Activated T-helper 2 cell treated with anti-CD3 and anti-CD28 coated beads, Interferon-gamma antibody, Interleukin-2, Interleukin-4, amounts not matched to agents 10 μg/mL and 5 μg/mL and 100 μg/mL, durations not matched to agents 14 hours and 24 hours and 36 hours (primary cell): Measurements from ENCODE around the gene TBC1D2B. TPM values are rescaled to one million over a fixed set of nuclear protein-coding genes. Genes with fewer than 3 reads are reported as not detected.
"Not testable (repeated sequence)": the region's sequence is repeated elsewhere in the genome, so short reads cannot be mapped to it uniquely, and the experiment has no call there.

Source experiments
- DNase-seq: peaks from one replicate; pipeline ENCODE4 v3.0.0; 2021; ENCODE audit warnings: low spot score
- H3K27ac Mint-ChIP-seq: one replicate; pipeline ENCODE4 v1.8.0; 2021; ENCODE audit warnings: mixed read lengths
- H3K27me3 Mint-ChIP-seq: one replicate; pipeline ENCODE4 v1.8.0; 2021; ENCODE audit warnings: low read depth, mixed read lengths
- H3K36me3 Mint-ChIP-seq: one replicate; pipeline ENCODE4 v1.8.0; 2021; ENCODE audit warnings: low read depth, mixed read lengths
- H3K4me1 Mint-ChIP-seq: one replicate; pipeline ENCODE4 v1.8.0; 2021; ENCODE audit warnings: low read depth, mixed read lengths
- H3K4me3 Mint-ChIP-seq: one replicate; pipeline ENCODE4 v1.8.0; 2021; ENCODE audit warnings: low read depth, mild to moderate bottlenecking, moderate library complexity, mixed read lengths
- H3K9me3 Mint-ChIP-seq: one replicate; pipeline ENCODE4 v1.8.0; 2021; ENCODE audit warnings: mixed read lengths
- intact Hi-C: fragments of 100-400 bp; cut with micrococcal nuclease; formaldehyde crosslinking; loops from one replicate; pipeline ENCODE4 v1.15.1; 2023
- total RNA-seq: library from RNA; stranded (reverse); gene quantifications from 2 replicates; pipeline ENCODE4 v1.2.3, GENCODE V29; 2022

TBC1D2B gene
- total RNA-seq, 1 donor from 2014 or later, result 55.0 TPM

DNA sequence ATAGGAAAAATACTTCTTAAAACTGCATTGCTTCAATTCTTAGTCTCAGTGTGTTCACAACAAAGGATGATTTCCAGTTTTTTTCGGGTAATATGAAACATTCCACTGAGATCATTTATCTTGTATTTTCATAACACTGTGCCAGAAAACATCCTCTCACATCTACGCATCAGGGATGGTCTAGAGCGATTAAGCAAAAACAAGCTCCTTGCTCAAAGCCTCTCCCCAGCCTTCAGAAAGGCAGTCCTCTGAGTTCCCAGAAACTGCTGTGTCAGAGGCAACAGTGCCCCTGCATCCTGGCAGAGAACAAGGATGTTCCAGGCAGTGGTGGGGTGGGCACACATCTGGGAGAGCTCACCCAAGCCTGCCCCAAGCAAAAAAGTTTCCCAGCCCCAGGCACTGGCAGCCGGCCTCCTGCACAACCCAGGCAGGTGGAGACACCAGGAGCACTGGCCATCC, 80.8 kb downstream of the TBC1D2B start:
- intact Hi-C loops, H3K27ac Mint-ChIP-seq, H3K4me1 Mint-ChIP-seq, DNase-seq, H3K27me3 Mint-ChIP-seq, H3K9me3 Mint-ChIP-seq, H3K4me3 Mint-ChIP-seq: not testable (repeated sequence)
- peaks cover 41% of the 10 kb centered on the region for H3K36me3 Mint-ChIP-seq

DNA sequence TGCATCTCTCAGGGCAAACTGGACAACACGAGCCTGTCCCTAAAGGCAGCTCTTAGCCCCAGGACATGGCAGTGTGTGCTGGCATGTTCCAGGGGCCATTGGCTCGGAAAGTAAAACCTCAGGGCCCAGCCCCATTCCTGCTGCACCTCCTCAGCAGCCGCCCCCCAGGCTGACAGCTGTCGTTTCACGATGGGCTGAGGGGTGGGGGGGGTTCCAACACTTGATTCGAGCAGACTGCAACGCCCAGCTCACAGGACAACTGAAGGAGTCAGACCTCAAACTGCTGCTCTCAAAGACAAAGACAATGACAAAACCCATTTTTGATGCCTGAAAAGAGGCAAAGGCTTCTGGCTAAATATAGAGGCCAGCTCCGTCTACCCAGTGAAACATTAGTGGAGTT, 81.3 kb downstream of the TBC1D2B start:
- DNase-seq, H3K9me3 Mint-ChIP-seq, H3K4me3 Mint-ChIP-seq, H3K27ac Mint-ChIP-seq, intact Hi-C loops, H3K27me3 Mint-ChIP-seq, H3K4me1 Mint-ChIP-seq: not testable (repeated sequence)
- peaks cover 36% of the 10 kb centered on the region for H3K36me3 Mint-ChIP-seq

DNA sequence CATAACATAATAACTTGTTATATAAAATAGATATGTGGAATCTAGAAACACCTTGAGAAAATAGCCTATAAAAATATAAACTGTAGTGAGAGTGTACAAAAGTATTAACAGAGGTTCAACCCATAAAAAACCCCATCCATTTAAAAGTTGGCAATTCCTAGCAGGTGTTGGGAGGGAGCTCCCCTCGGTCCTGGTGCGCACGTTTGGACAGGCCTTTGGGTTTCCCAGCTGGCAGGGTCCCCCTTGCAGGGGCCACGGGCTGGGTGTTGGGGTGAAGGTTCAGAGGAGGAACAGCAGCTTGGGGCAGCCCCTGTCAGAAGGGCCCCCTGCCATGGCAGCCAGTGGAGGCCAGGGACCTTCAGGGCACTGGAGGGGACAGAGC, 82.0 kb downstream of the TBC1D2B start:
- H3K27ac Mint-ChIP-seq, H3K4me1 Mint-ChIP-seq, H3K9me3 Mint-ChIP-seq, DNase-seq, intact Hi-C loops, H3K4me3 Mint-ChIP-seq, H3K27me3 Mint-ChIP-seq: not testable (repeated sequence)
- peaks cover 29% of the 10 kb centered on the region for H3K36me3 Mint-ChIP-seq

GRCh38 chr15:77994893-77995536, 82.5 kb downstream of the TBC1D2B start:
- DNase-seq, H3K9me3 Mint-ChIP-seq, H3K27ac Mint-ChIP-seq, H3K4me1 Mint-ChIP-seq, intact Hi-C loops, H3K27me3 Mint-ChIP-seq, H3K4me3 Mint-ChIP-seq: not testable (repeated sequence)
- peaks cover 24% of the 10 kb centered on the region for H3K36me3 Mint-ChIP-seq

DNA sequence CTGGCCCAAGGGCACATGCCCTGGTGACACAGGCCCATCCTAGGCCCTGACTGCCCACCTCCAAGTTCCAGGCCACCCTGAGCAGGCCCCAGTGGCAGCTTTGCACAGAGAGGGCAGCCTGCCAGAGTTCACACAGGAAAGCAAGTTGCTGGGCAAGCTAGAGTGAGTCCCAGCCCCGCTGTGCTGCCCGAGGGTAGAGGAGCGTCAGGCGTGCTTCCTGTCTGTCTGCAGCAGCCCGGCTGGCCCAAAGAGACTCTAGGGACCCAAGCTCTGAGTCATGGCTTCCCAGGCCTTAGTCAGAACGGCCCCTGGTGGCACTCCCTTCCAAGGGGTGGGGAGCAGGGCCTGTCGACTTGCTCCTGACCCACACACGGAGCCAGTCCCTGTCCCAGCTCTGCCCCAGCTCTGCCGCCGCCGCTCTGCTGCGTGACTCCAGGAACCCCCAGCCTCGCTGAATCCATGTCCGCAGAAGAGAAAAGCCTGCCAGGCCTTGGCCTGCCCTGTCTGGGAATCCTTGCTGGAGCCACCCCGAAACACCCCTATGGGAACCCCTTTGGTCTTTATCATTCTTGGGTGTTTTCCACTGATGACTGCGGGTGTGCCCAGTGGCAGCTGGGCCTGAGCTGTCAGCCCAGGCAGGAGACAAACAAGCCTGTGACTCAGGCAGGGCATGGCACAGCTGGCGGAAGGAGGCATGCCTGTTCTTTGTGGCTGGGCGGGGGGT, 83.4 kb downstream of the TBC1D2B start:
- H3K4me3 Mint-ChIP-seq, H3K9me3 Mint-ChIP-seq, DNase-seq, H3K27ac Mint-ChIP-seq, intact Hi-C loops, H3K4me1 Mint-ChIP-seq, H3K27me3 Mint-ChIP-seq: not testable (repeated sequence)
- H3K36me3 Mint-ChIP-seq, result peaks cover 19% of the 10 kb centered on the region

GRCh38 chr15:77993374-77993911, 84.1 kb downstream of the TBC1D2B start:
- no peaks in the 10 kb centered on the region for H3K27me3 Mint-ChIP-seq
- intact Hi-C loops, result no loop called here
- H3K4me3 Mint-ChIP-seq, result no peak overlapping the region

GRCh38 chr15:77992356-77993222, 84.9 kb downstream of the TBC1D2B start:
- no peaks in the 10 kb centered on the region for H3K27me3 Mint-ChIP-seq

More at GRCh38 chr15:77993374-77993911, 84.1 kb downstream of the TBC1D2B start:
- Mint-ChIP-seq H3K4me1 (peaks cover 8% of the 10 kb centered on the region), H3K27ac (no peak overlapping the region), H3K36me3 (peaks cover 14% of the 10 kb centered on the region), H3K9me3 (no peaks in the 10 kb centered on the region)
- DNase-seq, result no peak

DNA sequence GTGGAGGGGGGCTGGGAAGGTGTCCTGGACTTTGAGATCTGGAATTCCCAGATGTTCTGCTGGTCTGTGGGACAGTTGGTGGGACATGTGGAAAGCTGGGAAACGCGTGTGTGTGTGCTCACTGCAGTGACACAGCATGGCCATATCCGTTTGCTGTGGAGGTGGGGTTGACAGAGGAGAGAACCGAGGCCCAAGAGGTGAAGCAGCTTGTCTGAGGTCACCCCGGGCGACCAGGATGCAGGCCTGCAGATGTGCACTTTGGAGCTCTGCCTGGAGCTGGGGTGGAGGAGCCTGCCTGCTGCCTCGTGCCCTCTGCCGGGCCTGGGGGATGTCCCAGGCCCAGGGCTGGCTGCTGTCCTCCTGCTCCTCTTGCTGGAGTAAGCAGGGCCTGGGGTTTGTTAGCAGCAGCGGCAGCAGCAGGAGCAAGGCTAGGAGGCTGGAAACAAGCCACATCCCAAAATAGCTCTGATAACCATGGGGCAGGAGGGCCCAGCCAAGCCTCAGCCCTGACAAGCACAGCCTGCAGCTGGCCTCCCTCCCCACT, 85.8 kb downstream of the TBC1D2B start:
- H3K9me3 Mint-ChIP-seq, H3K27me3 Mint-ChIP-seq, DNase-seq, H3K27ac Mint-ChIP-seq, H3K36me3 Mint-ChIP-seq, H3K4me3 Mint-ChIP-seq, intact Hi-C loops, H3K4me1 Mint-ChIP-seq: not testable (repeated sequence)

More at GRCh38 chr15:77992356-77993222, 84.9 kb downstream of the TBC1D2B start:
- Mint-ChIP-seq H3K36me3 (peaks cover 5% of the 10 kb centered on the region), H3K4me3 (no peak overlapping the region), H3K27ac (no peak overlapping the region), H3K9me3 (no peaks in the 10 kb centered on the region), H3K4me1 (peaks cover 8% of the 10 kb centered on the region)
- DNase-seq, result no peak
- intact Hi-C loops, result no loop called here

DNA sequence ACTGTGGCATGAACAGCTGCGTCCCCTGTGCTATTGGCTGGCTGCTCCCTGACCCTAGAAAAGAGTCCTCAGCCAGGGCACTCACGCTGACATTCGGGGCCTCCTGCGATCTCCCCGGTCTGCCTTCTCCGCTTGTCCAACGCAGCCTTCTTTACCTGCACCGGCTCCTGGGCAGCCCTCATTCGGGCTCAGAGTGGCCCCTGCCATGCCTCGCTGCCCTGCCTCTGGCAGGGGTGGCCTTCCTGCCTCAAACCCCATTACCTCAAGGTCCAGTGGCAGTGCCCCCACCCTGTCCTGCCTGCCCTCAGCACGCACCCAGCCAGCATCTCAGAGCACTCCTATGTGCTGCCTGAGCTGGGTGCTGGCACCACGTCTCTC, 86.5 kb downstream of the TBC1D2B start:
- Mint-ChIP-seq H3K36me3 (no peaks in the 10 kb centered on the region), H3K9me3 (no peaks in the 10 kb centered on the region), H3K4me1 (peaks cover 8% of the 10 kb centered on the region), H3K27ac (no peak overlapping the region), H3K27me3 (no peaks in the 10 kb centered on the region), H3K4me3 (no peak overlapping the region)
- intact Hi-C loops, result no loop called here
- DNase-seq, result no peak

GRCh38 chr15:77989296-77990143, 88.0 kb downstream of the TBC1D2B start:
- Mint-ChIP-seq H3K4me1 (peaks cover 8% of the 10 kb centered on the region), H3K4me3 (no peak overlapping the region), H3K36me3 (no peaks in the 10 kb centered on the region), H3K27ac (no peak overlapping the region), H3K27me3 (no peaks in the 10 kb centered on the region), H3K9me3 (no peaks in the 10 kb centered on the region)
- DNase-seq, result no peak
- intact Hi-C loops, result no loop called here

GRCh38 chr15:77988347-77989295, 88.9 kb downstream of the TBC1D2B start:
- intact Hi-C loops, result no loop called here
- Mint-ChIP-seq H3K36me3 (no peaks in the 10 kb centered on the region), H3K4me1 (peaks cover 8% of the 10 kb centered on the region), H3K4me3 (no peak overlapping the region), H3K9me3 (no peaks in the 10 kb centered on the region), H3K27me3 (no peaks in the 10 kb centered on the region), H3K27ac (no peak overlapping the region)
- no peak for DNase-seq
